GM06990 (cell line): ENCODE data around the gene PSMA5.
"Not testable (repeated sequence)": the region's sequence is repeated elsewhere in the genome, so short reads cannot be mapped to it uniquely, and the experiment has no call there.

Source experiments
- DNase-seq: peaks from one replicate; pipeline ENCODE4 v3.0.0-alpha.2; 2011; ENCODE audit not compliant: insufficient read length; ENCODE audit errors: extremely low read depth
- H3K27me3 ChIP-seq: replicated peaks from 2 replicates; pipeline ENCODE4 v1.6.0; 2011; ENCODE audit warnings: low read length; ENCODE audit not compliant: control insufficient read depth, insufficient read depth
- H3K36me3 ChIP-seq: 2 replicates; pipeline ENCODE4 v1.5.1; 2011; ENCODE audit warnings: low read length; ENCODE audit not compliant: control insufficient read depth, insufficient read depth
- H3K4me3 ChIP-seq: replicated peaks from 2 replicates; pipeline ENCODE4 v1.5.1; 2011; ENCODE audit warnings: low read depth, mild to moderate bottlenecking, control low read depth, low read length
- TF ChIP-seq, protein P1 (sequence below): IDR thresholded peaks from 2 replicates; pipeline ENCODE4 v1.5.1; 2011; ENCODE audit warnings: low read length, control low read depth, mild to moderate bottlenecking, inconsistent platforms; ENCODE audit not compliant: insufficient read depth, poor library complexity, severe bottlenecking

Gene PSMA5

DNA sequence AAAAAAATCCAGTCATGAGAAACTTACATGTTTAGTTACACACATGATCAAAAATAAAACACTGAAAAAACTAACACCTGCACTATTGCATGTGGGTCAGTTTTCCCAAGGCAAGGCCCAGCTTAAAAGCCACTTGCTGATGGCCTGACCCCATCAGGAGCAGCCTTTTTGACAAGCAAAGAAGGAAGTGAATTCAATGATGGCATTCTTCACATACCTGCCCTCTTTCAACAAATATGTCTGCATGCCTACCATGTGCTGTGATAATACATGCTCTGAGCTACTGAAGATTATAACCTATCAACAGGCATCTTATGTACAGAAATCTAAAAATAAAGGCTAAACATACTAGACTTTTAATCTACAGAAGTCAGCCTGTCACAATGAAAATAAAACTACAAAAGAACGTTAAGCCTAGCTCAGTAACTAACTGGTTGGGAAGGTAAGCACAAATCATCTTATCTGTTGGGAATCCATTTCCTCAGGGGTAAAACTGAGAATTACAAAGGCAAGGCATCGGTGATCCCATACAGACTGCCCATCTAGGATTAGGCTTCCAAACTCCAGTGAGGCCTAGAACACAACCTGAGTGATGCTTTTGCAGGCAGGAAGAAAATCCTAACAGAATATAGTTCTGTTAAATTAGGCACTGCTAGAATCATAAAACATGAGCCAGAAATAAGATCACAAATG is 43.0 kb downstream of the PSMA5 start:
- no peaks in the 10 kb centered on the region for H3K27me3 ChIP-seq
- H3K36me3 ChIP-seq = no peaks in the 10 kb centered on the region
- no peak overlapping the region for H3K4me3 ChIP-seq
- TF ChIP-seq, protein P1, sequence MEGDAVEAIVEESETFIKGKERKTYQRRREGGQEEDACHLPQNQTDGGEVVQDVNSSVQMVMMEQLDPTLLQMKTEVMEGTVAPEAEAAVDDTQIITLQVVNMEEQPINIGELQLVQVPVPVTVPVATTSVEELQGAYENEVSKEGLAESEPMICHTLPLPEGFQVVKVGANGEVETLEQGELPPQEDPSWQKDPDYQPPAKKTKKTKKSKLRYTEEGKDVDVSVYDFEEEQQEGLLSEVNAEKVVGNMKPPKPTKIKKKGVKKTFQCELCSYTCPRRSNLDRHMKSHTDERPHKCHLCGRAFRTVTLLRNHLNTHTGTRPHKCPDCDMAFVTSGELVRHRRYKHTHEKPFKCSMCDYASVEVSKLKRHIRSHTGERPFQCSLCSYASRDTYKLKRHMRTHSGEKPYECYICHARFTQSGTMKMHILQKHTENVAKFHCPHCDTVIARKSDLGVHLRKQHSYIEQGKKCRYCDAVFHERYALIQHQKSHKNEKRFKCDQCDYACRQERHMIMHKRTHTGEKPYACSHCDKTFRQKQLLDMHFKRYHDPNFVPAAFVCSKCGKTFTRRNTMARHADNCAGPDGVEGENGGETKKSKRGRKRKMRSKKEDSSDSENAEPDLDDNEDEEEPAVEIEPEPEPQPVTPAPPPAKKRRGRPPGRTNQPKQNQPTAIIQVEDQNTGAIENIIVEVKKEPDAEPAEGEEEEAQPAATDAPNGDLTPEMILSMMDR = no peak
- no peak for DNase-seq

DNA sequence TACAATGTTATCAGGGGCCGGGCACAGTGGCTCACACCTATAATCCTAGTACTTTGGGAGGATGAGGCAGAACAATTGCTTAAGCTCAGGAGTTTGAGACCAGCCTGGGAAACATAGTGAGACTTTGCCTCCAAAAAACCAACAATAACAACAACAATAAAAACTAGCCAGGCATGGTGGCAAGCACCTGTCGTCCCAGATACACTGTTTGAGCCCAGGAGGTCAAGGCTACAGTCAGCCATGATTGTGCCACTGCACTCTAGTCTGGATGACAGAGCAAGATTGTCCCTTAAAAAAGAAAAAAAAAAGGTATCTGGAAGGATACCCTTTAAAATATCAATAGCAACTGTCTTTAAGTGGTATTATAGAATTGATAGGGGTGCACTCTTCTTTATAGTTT is 44.7 kb downstream of the PSMA5 start:
- no peaks in the 10 kb centered on the region for H3K27me3 ChIP-seq
- DNase-seq = no peak
- H3K36me3 ChIP-seq = no peaks in the 10 kb centered on the region
- TF ChIP-seq, protein P1 = no peak
- no peak overlapping the region for H3K4me3 ChIP-seq

DNA sequence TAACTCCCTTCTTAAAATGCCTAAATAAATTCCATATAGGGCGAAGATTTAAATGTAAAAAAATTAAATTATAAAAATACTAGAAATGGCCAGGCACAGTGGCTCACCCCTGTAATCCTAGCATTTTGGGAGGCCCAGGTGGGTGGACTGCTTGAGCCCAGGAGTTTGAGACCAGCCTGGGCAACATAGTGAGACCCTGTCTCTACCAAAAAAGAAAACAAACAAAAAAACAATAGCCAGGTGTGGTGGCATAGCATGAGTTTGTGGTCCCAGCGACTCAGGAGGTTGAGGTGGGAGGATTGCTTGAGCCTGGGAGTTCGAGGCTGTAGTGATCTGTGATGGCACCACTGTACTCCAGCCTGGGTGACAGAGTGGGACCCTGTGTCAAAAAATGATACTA is 46.3 kb downstream of the PSMA5 start:
- no peak overlapping the region for H3K4me3 ChIP-seq
- no peaks in the 10 kb centered on the region for H3K36me3 ChIP-seq
- DNase-seq = no peak
- H3K27me3 ChIP-seq = no peaks in the 10 kb centered on the region
- TF ChIP-seq, protein P1 = no peak

DNA sequence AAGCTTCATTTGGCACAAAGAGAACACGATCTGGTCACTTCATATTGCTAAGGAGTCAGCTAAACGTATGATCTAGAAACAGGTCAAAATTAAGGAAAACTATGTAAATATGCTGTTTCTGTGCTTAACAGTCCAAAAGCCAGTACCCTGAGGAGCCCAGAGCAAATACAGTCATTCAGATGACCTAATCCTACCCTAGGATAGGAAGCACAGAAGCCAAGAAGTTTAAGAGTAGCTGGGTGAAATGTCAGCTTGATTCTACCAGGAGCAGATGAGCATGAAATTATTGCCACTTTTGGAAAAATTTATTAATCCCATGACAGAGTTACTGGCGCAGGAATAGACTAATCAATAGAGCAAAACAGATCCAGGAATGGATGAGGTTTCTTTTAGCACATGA is 46.8 kb downstream of the PSMA5 start:
- no peaks in the 10 kb centered on the region for H3K36me3 ChIP-seq
- TF ChIP-seq, protein P1 = no peak
- no peak overlapping the region for H3K4me3 ChIP-seq
- H3K27me3 ChIP-seq = no peaks in the 10 kb centered on the region
- no peak for DNase-seq

DNA sequence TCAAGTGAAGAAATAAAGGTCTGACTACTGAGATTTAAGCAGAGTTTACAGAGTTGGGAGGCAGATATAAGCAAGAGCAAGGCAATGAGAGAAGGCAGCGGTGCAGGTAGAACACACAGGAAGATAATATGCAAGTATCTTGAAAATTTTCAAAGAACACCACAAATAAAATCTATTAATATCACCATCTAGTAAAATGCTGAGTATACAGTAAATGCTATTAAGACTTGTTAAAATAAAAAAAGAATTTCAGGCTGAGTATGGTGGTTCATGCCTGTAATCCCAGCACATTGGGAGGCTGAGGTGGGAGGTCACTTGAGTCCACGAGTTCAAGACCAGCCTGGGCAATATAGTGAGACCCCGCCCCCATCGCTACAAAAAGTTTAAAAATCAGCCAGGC is 48.5 kb downstream of the PSMA5 start:
- TF ChIP-seq, protein P1 = no peak
- no peaks in the 10 kb centered on the region for H3K36me3 ChIP-seq
- no peaks in the 10 kb centered on the region for H3K27me3 ChIP-seq
- DNase-seq = no peak
- no peak overlapping the region for H3K4me3 ChIP-seq

DNA sequence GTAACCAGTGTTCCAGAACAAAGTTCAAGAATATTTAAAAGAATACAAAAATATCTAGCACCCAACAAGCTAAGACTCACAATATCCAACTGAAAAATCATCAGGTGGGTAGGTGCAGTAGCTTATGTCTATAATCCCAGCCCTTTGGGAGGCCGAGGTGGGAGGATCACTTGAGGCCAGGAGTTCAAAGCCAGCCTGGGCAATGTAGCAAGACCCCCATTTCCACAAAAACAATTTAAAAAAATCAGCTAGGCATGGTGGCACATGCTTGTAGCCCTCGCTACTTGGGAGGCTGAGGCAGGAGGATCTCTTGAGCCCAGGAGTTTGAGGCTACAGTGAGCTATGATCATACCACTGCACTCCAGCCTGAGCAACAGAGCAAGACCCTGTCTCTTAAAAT is 52.6 kb downstream of the PSMA5 start:
- H3K27me3 ChIP-seq, H3K4me3 ChIP-seq, H3K36me3 ChIP-seq, DNase-seq: not testable (repeated sequence)
